ENCODE data around the gene DDX60. TPM values are rescaled to one million over a fixed set of nuclear protein-coding genes. Genes with fewer than 3 reads are reported as not detected.

DDX60 gene
- total and polyA plus RNA-seq, 10 of the 15 experiments (the other 5 are each of a cell fraction or from before 2014, with no cell fraction given): 2.7 to 28.4 (median 6.3) TPM

DNA sequence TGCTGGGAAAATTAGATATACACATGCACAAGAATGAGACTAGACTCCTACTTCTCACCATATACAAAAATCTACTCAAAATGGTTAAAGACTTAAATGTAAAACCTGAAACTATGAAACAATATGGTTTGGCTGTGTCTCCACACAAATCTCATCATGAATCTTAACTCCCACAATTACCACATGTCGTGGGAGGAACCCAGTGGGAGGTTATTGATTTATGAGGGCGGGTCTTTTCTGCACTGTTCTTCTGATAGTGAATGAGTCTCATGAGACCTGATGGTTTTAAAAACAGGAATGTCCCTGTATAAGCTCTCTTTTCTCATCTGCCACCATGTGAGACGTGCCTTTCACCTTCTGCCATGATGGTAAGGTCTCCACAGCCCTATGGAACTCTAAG lies 48.5 kb upstream of the DDX60 start (continued):
- TF ChIP-seq, protein P1, sequence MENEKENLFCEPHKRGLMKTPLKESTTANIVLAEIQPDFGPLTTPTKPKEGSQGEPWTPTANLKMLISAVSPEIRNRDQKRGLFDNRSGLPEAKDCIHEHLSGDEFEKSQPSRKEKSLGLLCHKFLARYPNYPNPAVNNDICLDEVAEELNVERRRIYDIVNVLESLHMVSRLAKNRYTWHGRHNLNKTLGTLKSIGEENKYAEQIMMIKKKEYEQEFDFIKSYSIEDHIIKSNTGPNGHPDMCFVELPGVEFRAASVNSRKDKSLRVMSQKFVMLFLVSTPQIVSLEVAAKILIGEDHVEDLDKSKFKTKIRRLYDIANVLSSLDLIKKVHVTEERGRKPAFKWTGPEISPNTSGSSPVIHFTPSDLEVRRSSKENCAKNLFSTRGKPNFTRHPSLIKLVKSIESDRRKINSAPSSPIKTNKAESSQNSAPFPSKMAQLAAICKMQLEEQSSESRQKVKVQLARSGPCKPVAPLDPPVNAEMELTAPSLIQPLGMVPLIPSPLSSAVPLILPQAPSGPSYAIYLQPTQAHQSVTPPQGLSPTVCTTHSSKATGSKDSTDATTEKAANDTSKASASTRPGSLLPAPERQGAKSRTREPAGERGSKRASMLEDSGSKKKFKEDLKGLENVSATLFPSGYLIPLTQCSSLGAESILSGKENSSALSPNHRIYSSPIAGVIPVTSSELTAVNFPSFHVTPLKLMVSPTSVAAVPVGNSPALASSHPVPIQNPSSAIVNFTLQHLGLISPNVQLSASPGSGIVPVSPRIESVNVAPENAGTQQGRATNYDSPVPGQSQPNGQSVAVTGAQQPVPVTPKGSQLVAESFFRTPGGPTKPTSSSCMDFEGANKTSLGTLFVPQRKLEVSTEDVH (IDR thresholded peaks at IDR 0.05; ENCODE audit: low read depth, partially characterized antibody): no peak
- no peak for TF ChIP-seq DPF2 (IDR thresholded peaks at IDR 0.05)
- TF ChIP-seq, protein P2, sequence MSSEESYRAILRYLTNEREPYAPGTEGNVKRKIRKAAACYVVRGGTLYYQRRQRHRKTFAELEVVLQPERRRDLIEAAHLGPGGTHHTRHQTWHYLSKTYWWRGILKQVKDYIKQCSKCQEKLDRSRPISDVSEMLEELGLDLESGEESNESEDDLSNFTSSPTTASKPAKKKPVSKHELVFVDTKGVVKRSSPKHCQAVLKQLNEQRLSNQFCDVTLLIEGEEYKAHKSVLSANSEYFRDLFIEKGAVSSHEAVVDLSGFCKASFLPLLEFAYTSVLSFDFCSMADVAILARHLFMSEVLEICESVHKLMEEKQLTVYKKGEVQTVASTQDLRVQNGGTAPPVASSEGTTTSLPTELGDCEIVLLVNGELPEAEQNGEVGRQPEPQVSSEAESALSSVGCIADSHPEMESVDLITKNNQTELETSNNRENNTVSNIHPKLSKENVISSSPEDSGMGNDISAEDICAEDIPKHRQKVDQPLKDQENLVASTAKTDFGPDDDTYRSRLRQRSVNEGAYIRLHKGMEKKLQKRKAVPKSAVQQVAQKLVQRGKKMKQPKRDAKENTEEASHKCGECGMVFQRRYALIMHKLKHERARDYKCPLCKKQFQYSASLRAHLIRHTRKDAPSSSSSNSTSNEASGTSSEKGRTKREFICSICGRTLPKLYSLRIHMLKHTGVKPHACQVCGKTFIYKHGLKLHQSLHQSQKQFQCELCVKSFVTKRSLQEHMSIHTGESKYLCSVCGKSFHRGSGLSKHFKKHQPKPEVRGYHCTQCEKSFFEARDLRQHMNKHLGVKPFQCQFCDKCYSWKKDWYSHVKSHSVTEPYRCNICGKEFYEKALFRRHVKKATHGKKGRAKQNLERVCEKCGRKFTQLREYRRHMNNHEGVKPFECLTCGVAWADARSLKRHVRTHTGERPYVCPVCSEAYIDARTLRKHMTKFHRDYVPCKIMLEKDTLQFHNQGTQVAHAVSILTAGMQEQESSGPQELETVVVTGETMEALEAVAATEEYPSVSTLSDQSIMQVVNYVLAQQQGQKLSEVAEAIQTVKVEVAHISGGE (CRISPR knock-in tag; IDR thresholded peaks at IDR 0.05): no peak

DNA sequence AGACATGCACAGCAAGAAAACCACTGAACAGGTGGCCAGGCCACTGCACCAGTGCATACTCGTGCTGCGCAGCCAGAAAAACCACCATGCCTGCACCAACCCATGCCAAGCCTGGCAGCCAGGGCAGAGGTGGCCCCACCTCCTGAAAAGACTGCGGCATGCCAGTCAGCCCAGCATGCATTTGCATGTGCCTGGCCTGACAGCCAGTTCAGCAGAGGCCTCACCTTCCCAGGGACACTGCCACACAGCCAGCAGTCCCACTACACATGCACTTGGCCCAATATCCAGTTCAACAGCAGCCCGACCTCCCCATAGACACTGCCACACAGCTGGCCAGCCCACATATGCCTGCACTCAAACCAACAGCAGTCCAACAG lies 43.5 kb upstream of the DDX60 start:
- Histone ChIP-seq H4K20me1 (ENCODE audit: control insufficient read depth, insufficient read depth) (no peaks in the 10 kb centered on the region), H2AFZ (ENCODE audit: control insufficient read depth, low read depth, low read length) (no peak overlapping the region), H3K79me2 (ENCODE audit: control insufficient read depth, insufficient read depth, low read length) (no peaks in the 10 kb centered on the region), H3K36me3 (ENCODE audit: control insufficient read depth in 2 of 2, insufficient read depth in 2 of 2, low read length in 1 of 2) (no peaks in the 10 kb centered on the region), H3K9me3 (replicated peaks; ENCODE audit: control insufficient read depth, insufficient read depth, low read length) (no peaks in the 10 kb centered on the region; the same call in 2 of the 3 replicates), H3K9ac (ENCODE audit: control insufficient read depth, insufficient read depth, low read length) (no peak overlapping the region), H3K4me3 (no peak overlapping the region), H3K4me1 (ENCODE audit: control insufficient read depth, insufficient read depth, low read length) (no peaks in the 10 kb centered on the region), H3K4me2 (ENCODE audit: control insufficient read depth, insufficient read depth) (no peak overlapping the region), H3K27ac (ENCODE audit: control insufficient read depth, insufficient read depth) (no peak overlapping the region), H3K27me3 (replicated peaks in 1 of 2; ENCODE audit: control insufficient read depth in 2 of 2, insufficient read depth in 2 of 2, low read length in 1 of 2) (no peaks in the 10 kb centered on the region)
- CTCF ChIA-PET: no interaction called here
- in situ Hi-C loops (cut with MboI) (no loop called here), intact Hi-C loops (cut with micrococcal nuclease; ENCODE audit: unreplicated experiment) (no loop called here)
- SMC1A ChIA-PET (ENCODE audit: uncharacterized antibody, unreplicated experiment): interaction anchor here (1.0 kb wide), 1 partner anchor 13 kb away, joined by 3 read pairs; no protein-coding TSS in a partner anchor
- RAD21 ChIA-PET (ENCODE audit: unreplicated experiment): no interaction called here
- POLR2A ChIA-PET: no interaction called here
- ATAC-seq: no peak
- no TSS peak for BruUV-seq (replicated peaks)
- no peak for FAIRE-seq
- 62% methylated on average over 4 of the region's 4 CpGs for WGBS (ENCODE audit: insufficient coverage, insufficient replicate concordance, low lambda C conversion rate, missing lambda C conversion rate)
- no peak for DNase-seq (ENCODE audit: low read depth, low spot score)
- TF ChIP-seq SREBF2 (IDR thresholded peaks at IDR 0.05; ENCODE audit: low read length) (no peak), MYB (IDR thresholded peaks at IDR 0.05; ENCODE audit: borderline replicate concordance, low read depth, low read length) (no peak), ZNF622 (IDR thresholded peaks at IDR 0.05) (no peak), ZZZ3 (IDR thresholded peaks at IDR 0.05; ENCODE audit: control insufficient read depth, insufficient read length, low read depth) (no peak), POLR2AphosphoS5 (IDR thresholded peaks at IDR 0.05; ENCODE audit: low read length) (no peak), SP1 (IDR thresholded peaks at IDR 0.05; ENCODE audit: low read depth, low read length) (no peak), WRNIP1 (IDR thresholded peaks at IDR 0.05; ENCODE audit: borderline replicate concordance, low read depth, low read length) (no peak)
- TF ChIP-seq, protein P3, sequence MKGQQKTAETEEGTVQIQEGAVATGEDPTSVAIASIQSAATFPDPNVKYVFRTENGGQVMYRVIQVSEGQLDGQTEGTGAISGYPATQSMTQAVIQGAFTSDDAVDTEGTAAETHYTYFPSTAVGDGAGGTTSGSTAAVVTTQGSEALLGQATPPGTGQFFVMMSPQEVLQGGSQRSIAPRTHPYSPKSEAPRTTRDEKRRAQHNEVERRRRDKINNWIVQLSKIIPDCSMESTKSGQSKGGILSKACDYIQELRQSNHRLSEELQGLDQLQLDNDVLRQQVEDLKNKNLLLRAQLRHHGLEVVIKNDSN (IDR thresholded peaks at IDR 0.05; ENCODE audit: borderline replicate concordance, extremely low read length, insufficient read depth, low read depth, low read length): no peak
- TF ChIP-seq, protein P4, sequence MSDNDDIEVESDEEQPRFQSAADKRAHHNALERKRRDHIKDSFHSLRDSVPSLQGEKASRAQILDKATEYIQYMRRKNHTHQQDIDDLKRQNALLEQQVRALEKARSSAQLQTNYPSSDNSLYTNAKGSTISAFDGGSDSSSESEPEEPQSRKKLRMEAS (IDR thresholded peaks at IDR 0.05; ENCODE audit: low read depth, low read length): no peak
- TF ChIP-seq, protein P5, sequence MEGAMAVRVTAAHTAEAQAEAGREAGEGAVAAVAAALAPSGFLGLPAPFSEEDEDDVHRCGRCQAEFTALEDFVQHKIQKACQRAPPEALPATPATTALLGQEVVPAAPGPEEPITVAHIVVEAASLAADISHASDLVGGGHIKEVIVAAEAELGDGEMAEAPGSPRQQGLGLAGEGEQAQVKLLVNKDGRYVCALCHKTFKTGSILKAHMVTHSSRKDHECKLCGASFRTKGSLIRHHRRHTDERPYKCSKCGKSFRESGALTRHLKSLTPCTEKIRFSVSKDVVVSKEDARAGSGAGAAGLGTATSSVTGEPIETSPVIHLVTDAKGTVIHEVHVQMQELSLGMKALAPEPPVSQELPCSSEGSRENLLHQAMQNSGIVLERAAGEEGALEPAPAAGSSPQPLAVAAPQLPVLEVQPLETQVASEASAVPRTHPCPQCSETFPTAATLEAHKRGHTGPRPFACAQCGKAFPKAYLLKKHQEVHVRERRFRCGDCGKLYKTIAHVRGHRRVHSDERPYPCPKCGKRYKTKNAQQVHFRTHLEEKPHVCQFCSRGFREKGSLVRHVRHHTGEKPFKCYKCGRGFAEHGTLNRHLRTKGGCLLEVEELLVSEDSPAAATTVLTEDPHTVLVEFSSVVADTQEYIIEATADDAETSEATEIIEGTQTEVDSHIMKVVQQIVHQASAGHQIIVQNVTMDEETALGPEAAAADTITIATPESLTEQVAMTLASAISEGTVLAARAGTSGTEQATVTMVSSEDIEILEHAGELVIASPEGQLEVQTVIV (IDR thresholded peaks at IDR 0.05; ENCODE audit: borderline replicate concordance, partially characterized antibody): no peak
